Pancreas (tissue), 10 donors: Measurements from ENCODE around the gene OXSR1. TPM values are rescaled to one million over a fixed set of nuclear protein-coding genes. Genes with fewer than 3 reads are reported as not detected.
A peak's percentile ranks its signal among the peaks of the same experiment; 100 is the strongest.

Source experiments
- ATAC-seq, 4 donors: fragments of 200-7000 bp; cut with Tn5 transposase; one replicate each; pipeline versions ENCODE4 v1.8.0 to v1.9.1; 2020; ENCODE audit warnings: mild to moderate bottlenecking in 4 of 4, moderate library complexity in 4 of 4
- DNase-seq, 6 donors: peaks; one replicate each; pipeline ENCODE4 v3.0.0-alpha.2; 2020
- FAIRE-seq: peaks from 2 replicates; lab custom pipeline; 2012; peaks lifted over from hg19 to GRCh38; lab: Jason Lieb, UNC
- H3K27ac ChIP-seq, 4 donors: fragments of 200-600 bp; sonication (generic); 1 replicate in 3 of 4; 2 replicates in 1 of 4; pipeline versions ENCODE4 v1.5.0 to v1.8.0; 2020
- H3K27me3 ChIP-seq, 4 donors: fragments of 200-600 bp; one replicate each; pipeline ENCODE4 v1.8.0; 2021
- H3K36me3 ChIP-seq, 3 donors: fragments of 200-600 bp; sonication (generic) in 1 of 3; one replicate each; pipeline versions ENCODE4 v1.5.0 to v1.8.0; 2020 to 2021
- H3K4me1 ChIP-seq, 3 donors: fragments of 200-600 bp; one replicate each; pipeline ENCODE4 v1.8.0; 2021
- H3K4me3 ChIP-seq, 4 donors: fragments of 200-600 bp; sonication (generic) in 2 of 4; one replicate each; pipeline versions ENCODE4 v1.5.0 to v1.8.0; 2020 to 2021
- H3K9me3 ChIP-seq, 4 donors: fragments of 200-600 bp; one replicate each; pipeline ENCODE4 v1.8.0; 2021
- WGBS, 2 donors: extraction: QIAGEN DNeasy Blood & Tissue Kit; methylation state at CpG; one replicate each; pipeline ENCODE4 v1.1.7; 2013; 5-methylcytosine and 5-hydroxymethylcytosine counted together
- intact Hi-C, 3 donors: fragments of 100-400 bp; cut with DNase I; formaldehyde crosslinking; loops; one replicate each; pipeline versions ENCODE4 v1.11.1 to v1.14.2; 2022
- polyA plus RNA-seq, 2 donors: library from polyadenylated mRNA; stranded (reverse); fragments of 200-250 nt; gene quantifications; one replicate each; pipeline ENCODE4 v1.2.3, GENCODE V29; 2013
- total RNA-seq, 6 donors: library from RNA; stranded (reverse); fragmentation: NEBNext Ultra II Directional in 4 of 6; extraction: Animal tissue kit (Norgen Biotek cat#: 25700) in 4 of 6; gene quantifications; one replicate each; pipeline versions ENCODE4 v1.2.1 to v1.2.4, GENCODE V29; 2021 to 2023
- TF ChIP-seq, protein P1 (sequence below), 4 donors: fragments of 200-600 bp; sonication (generic) in 3 of 4; IDR thresholded peaks; one replicate each; pipeline versions ENCODE4 v1.5.0 to v1.8.0; 2021; ENCODE audit warnings: antibody characterized with exemption in 4 of 4
- donor health status: healthy with polysubstance abuse.
- donor health status: DM: no; HTN: no; CAD: no; lungs with moderate emphysema.
- donor health status: DM: no; HTN: no; CAD: no.
- donor health status: control.
- donor health status: control.
- donor health status: Bipolar disorder and iron deficiency.
- donor health status: DM: yes; HTN: yes; CAD: no.
- donor health status: DM: no; HTN: no; CAD: no.
- donor health status: DM: no; HTN: no; CAD: no.
- donor health status: DM: yes; HTN: yes; CAD: no.

The OXSR1 gene
- total and polyA plus RNA-seq, 8 donors: 6.3 to 16.0 (median 10.4) TPM

DNA sequence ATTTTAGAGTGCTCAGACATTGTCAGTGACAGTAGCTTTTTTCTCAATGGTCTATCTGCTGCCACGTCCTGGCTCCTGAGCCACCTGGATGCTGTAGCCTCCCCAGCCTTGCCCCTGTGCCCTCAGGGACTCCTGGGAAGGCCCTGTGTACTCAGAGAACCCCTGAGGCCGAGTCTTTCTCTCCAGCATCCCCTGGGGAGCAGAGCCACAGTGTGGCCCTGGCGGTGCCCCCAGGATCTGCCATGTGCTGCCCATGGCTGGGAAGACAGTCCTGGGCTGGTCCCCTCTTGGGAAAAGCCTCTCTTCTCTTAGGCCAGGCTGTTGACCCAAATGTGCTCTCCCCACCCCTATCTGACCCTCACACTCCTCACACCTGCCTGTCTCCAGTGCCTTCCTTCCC is 21.8 kb upstream of the OXSR1 start:
- 71 to 72% methylated on average over 3 of the region's 3 CpGs for WGBS, 2 donors
- FAIRE-seq: no peak

DNA sequence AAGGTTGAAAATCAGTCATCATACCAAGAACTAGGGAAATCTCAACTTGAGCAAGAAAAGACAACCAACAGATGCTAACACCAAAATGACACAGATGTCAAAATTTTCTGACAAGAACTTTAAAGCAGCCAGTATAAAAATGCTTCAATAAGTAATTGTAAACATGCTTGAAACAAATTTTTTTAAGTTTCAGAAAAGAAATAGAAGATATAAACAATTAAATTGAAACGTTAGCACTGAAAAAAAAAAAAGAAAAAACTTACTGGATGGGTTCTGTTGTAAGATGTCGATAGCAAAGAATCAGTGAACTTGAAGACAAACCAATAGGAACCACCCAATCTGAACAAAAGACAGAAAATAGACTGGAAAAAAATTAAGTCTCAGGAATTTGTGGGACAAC is 18.8 kb upstream of the OXSR1 start:
- 80 to 86% methylated on average over 2 of the region's 2 CpGs for WGBS, 2 donors
- FAIRE-seq: no peak

More for the DNA sequence above, 21.8 kb upstream of the OXSR1 start:
- no peak for ATAC-seq
- Histone ChIP-seq H3K27ac (no peak overlapping the region), H3K4me1 (peaks cover 0 to 9% (median 0%) of the 10 kb centered on the region in 3 donors), H3K9me3 (no peaks in the 10 kb centered on the region), H3K36me3 (peaks cover 0 to 8% (median 7%) of the 10 kb centered on the region in 3 donors), H3K4me3 (no peak overlapping the region), H3K27me3 (no peaks in the 10 kb centered on the region)
- TF ChIP-seq, protein P1, sequence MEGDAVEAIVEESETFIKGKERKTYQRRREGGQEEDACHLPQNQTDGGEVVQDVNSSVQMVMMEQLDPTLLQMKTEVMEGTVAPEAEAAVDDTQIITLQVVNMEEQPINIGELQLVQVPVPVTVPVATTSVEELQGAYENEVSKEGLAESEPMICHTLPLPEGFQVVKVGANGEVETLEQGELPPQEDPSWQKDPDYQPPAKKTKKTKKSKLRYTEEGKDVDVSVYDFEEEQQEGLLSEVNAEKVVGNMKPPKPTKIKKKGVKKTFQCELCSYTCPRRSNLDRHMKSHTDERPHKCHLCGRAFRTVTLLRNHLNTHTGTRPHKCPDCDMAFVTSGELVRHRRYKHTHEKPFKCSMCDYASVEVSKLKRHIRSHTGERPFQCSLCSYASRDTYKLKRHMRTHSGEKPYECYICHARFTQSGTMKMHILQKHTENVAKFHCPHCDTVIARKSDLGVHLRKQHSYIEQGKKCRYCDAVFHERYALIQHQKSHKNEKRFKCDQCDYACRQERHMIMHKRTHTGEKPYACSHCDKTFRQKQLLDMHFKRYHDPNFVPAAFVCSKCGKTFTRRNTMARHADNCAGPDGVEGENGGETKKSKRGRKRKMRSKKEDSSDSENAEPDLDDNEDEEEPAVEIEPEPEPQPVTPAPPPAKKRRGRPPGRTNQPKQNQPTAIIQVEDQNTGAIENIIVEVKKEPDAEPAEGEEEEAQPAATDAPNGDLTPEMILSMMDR (IDR thresholded peaks at IDR 0.05): no peak
- intact Hi-C loops: no loop called here
- DNase-seq: no peak

DNA sequence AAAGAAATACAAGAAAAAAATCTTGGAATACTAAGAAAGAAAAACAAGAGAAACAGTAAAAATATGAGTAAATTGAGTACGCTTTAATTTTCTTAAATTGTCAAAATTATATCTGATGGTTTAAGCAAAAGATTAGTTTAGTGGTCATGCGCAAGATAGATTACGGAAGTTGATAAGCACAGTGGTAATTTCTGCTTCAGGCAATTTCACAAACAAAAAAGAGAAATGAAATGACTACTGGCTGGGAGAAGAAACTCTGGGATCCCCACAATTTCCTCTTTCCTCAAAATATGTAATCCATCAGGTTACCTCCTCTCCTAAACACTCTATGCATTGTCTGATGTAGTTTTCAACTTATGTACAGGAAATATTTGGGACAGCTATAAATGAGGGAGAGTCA is 17.9 kb upstream of the OXSR1 start:
- TF ChIP-seq, protein P1 (IDR thresholded peaks at IDR 0.05): no peak
- no peaks in the 10 kb centered on the region for H3K27me3 ChIP-seq
- no peaks in the 10 kb centered on the region for H3K36me3 ChIP-seq
- peak in 1 of 4 donors; percentile 18 for ATAC-seq
- intact Hi-C loops: no loop called here
- no peak overlapping the region for H3K4me3 ChIP-seq
- no peak overlapping the region for H3K27ac ChIP-seq
- no peaks in the 10 kb centered on the region for H3K4me1 ChIP-seq
- no peak for DNase-seq
- 91 to 93% methylated on average over 3 of the region's 3 CpGs for WGBS, 2 donors
- no peaks in the 10 kb centered on the region for H3K9me3 ChIP-seq
- FAIRE-seq: no peak

More for the DNA sequence above, 18.8 kb upstream of the OXSR1 start:
- no peaks in the 10 kb centered on the region for H3K4me1 ChIP-seq
- no peaks in the 10 kb centered on the region for H3K27me3 ChIP-seq
- intact Hi-C loops: no loop called here
- TF ChIP-seq, protein P1 (IDR thresholded peaks at IDR 0.05): no peak
- ATAC-seq: no peak
- H3K36me3 ChIP-seq: peaks cover 0 to 6% (median 6%) of the 10 kb centered on the region in 3 donors
- H3K4me3 ChIP-seq: no peak overlapping the region
- H3K9me3 ChIP-seq: no peaks in the 10 kb centered on the region
- H3K27ac ChIP-seq: no peak overlapping the region
- no peak for DNase-seq

DNA sequence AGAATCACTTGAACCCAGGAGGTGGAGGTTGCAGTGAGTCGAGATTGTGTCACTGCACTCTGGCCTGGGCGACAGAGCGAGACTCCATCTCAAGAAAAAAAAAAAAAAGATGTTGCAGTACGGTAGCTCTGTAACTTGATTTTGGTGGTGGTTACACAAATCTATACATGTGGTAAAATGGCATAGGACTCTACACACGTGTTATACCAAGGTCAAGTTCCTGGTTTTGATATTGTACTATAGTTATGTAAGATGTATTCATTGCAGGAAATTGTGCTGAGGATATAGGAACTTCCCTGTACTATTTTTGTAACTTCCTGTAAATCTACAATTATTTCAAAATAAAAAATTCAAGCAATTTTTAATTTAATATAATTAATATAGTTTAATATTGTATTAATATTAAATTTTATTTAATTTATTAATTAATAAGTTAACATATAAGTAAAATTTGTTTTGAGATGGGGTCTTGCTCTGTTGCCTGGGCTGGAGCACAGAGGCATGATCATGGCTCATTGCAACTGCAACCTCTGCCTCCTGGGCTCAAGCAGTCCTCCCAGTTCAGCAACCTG is 16.9 kb upstream of the OXSR1 start:
- intact Hi-C loops: no loop called here
- 70 to 79% methylated on average over 5 of the region's 5 CpGs for whole genome bisulfite sequencing, 2 donors
- Histone ChIP-seq H3K27me3 (no peaks in the 10 kb centered on the region), H3K36me3 (no peaks in the 10 kb centered on the region), H3K27ac (no peak overlapping the region), H3K4me1 (no peaks in the 10 kb centered on the region), H3K9me3 (no peaks in the 10 kb centered on the region), H3K4me3 (no peak overlapping the region)
- TF ChIP-seq, protein P1 (IDR thresholded peaks at IDR 0.05): no peak
- DNase-seq: no peak
- no peak for FAIRE-seq
- peak in 2 of 4 donors; percentile 47 to 60 for ATAC-seq

DNA sequence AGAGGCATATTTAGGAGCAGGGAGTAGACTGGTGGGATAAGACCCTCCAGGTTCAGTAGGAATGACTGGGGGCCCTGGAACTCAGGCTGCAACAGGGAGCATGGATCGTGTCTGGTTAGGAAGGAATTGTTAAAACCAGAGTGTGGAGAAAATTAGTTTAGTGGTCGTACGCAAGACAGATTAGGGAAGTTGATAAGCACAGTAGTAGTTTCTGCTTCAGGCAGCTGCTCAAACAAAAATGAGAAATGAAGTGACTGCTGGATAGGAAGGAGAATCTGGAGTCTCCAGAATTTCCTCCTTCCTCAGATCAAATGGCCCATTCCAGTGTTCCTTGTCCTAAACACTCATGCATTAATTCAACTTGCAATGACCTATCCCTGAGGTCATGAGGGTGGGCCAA is 15.6 kb upstream of the OXSR1 start:
- FAIRE-seq (no peak), DNase-seq (no peak), ATAC-seq (no peak)
- TF ChIP-seq, protein P1 (IDR thresholded peaks at IDR 0.05): no peak
- H3K9me3 ChIP-seq: no peaks in the 10 kb centered on the region
- H3K27ac ChIP-seq: no peak overlapping the region
- WGBS, 2 donors: 47 to 63% methylated on average over 3 of the region's 3 CpGs
- no peaks in the 10 kb centered on the region for H3K36me3 ChIP-seq
- no peaks in the 10 kb centered on the region for H3K4me1 ChIP-seq
- H3K4me3 ChIP-seq: no peak overlapping the region
- intact Hi-C loops: no loop called here
- no peaks in the 10 kb centered on the region for H3K27me3 ChIP-seq
